K562 (cell line): ENCODE data around the gene NR0B2. TPM values are rescaled to one million over a fixed set of nuclear protein-coding genes. Genes with fewer than 3 reads are reported as not detected.
A peak's percentile ranks its signal among the peaks of the same experiment; 100 is the strongest.

Experiments used
- E2F4 ChIP-seq: sonication (generic); formaldehyde crosslinking; IDR thresholded peaks from 2 replicates; pipeline ENCODE4 v1.8.0; 2022; ENCODE audit warnings: mild to moderate bottlenecking, low read depth, missing genetic modification reagents
- ETV6 ChIP-seq, 3 experiments: fragments of 150-350 bp in 1 of 3; sonication (generic) in 1 of 3; formaldehyde crosslinking in 1 of 3; IDR thresholded peaks; 2 replicates each; pipeline versions ENCODE4 v1.6.1 to v1.8.0; 2014 to 2022; ENCODE audit warnings: borderline replicate concordance in 2 of 3, low read depth in 2 of 3, antibody characterized with exemption in 1 of 3, low read length in 1 of 3, mild to moderate bottlenecking in 1 of 3, missing genetic modification reagents in 1 of 3
- HINFP ChIP-seq: fragments of 450-650 bp; conservative IDR thresholded peaks from 2 replicates; pipeline ENCODE4 v1.6.1; 2016; ENCODE audit warnings: missing genetic modification characterization, low read depth, mild to moderate bottlenecking, control low read depth, missing compliant biosample characterization
- HMGN3 ChIP-seq: IDR thresholded peaks from 2 replicates; pipeline ENCODE4 v1.6.1; 2011; ENCODE audit warnings: borderline replicate concordance, low read depth, mild to moderate bottlenecking, mixed read lengths, low read length; ENCODE audit not compliant: insufficient read length; ENCODE audit errors: extremely low read depth
- HOMEZ ChIP-seq: fragments of 250-450 bp; sonication (Bioruptor Pico); IDR thresholded peaks from 2 replicates; pipeline ENCODE4 v1.4.0; 2020; ENCODE audit warnings: mild to moderate bottlenecking, moderate library complexity
- NCOA6 ChIP-seq: fragments of 450-650 bp; IDR thresholded peaks from 2 replicates; pipeline ENCODE4 v1.6.1; 2017; ENCODE audit warnings: mild to moderate bottlenecking
- PML ChIP-seq: IDR thresholded peaks from 2 replicates; pipeline ENCODE4 v1.6.1; 2012; ENCODE audit warnings: low read length, inconsistent platforms
- POLR3A ChIP-seq: IDR thresholded peaks from 2 replicates; pipeline ENCODE4 v1.6.1; 2011; ENCODE audit warnings: borderline replicate concordance, mild to moderate bottlenecking, moderate library complexity; ENCODE audit not compliant: insufficient read length, insufficient read depth; ENCODE audit errors: extremely low read depth
- RBM25 ChIP-seq: fragments of 200-400 bp; formaldehyde crosslinking; IDR thresholded peaks from 2 replicates; pipeline ENCODE4 v1.6.1; 2018; ENCODE audit warnings: low read length, low read depth, moderate library complexity; ENCODE audit not compliant: severe bottlenecking
- SNAPC5 ChIP-seq: fragments of 250-450 bp; sonication (Bioruptor Pico); IDR thresholded peaks from 2 replicates; pipeline ENCODE4 v1.8.0; 2021; ENCODE audit warnings: moderate library complexity, mild to moderate bottlenecking, inconsistent platforms
- ZBTB11 ChIP-seq, 3 experiments: fragments of 200-800 bp in 1 of 3; fragments of 250-450 bp in 1 of 3; fragments of 450-650 bp in 1 of 3; sonication (Bioruptor Pico) in 1 of 3; sonication (Bioruptor generic) in 1 of 3; formaldehyde crosslinking in 1 of 3; IDR thresholded peaks; 2 replicates each; pipeline versions ENCODE4 v1.6.1 to v1.8.0; 2016 to 2022; ENCODE audit warnings: mild to moderate bottlenecking in 2 of 3, missing genetic modification characterization in 2 of 3, missing compliant biosample characterization in 1 of 3, moderate library complexity in 1 of 3
- ZBTB7A ChIP-seq: IDR thresholded peaks from 2 replicates; pipeline ENCODE4 v1.6.1; 2011; ENCODE audit warnings: low read depth, mild to moderate bottlenecking, low read length, moderate library complexity, borderline replicate concordance; ENCODE audit not compliant: control insufficient read depth
- ZNF124 ChIP-seq: sonication (generic); formaldehyde crosslinking; IDR thresholded peaks from 2 replicates; pipeline ENCODE4 v1.8.1; 2022; ENCODE audit warnings: missing genetic modification reagents
- ZNF175 ChIP-seq: fragments of 200-800 bp; sonication (Bioruptor generic); IDR thresholded peaks from 2 replicates; pipeline ENCODE4 v1.6.1; 2016; ENCODE audit warnings: low read depth, mild to moderate bottlenecking, missing genetic modification characterization, missing compliant biosample characterization
- ZNF586 ChIP-seq: fragments of 450-650 bp; formaldehyde crosslinking; conservative IDR thresholded peaks from 2 replicates; pipeline ENCODE4 v1.4.0; 2020; ENCODE audit warnings: mild to moderate bottlenecking, moderate library complexity
- ZNF695 ChIP-seq: fragments of 450-650 bp; formaldehyde crosslinking; IDR thresholded peaks from 2 replicates; pipeline ENCODE4 v1.4.0; 2020; ENCODE audit warnings: mild to moderate bottlenecking, moderate library complexity
- polyA plus RNA-seq, 8 experiments: library from polyadenylated mRNA; depleted of rRNA in 4 of 8; stranded (reverse) in 5 of 8; unstranded in 3 of 8; fragments of >200 nt; fragmentation: Nextera tagmentation in 2 of 8; fragmentation: Illumina TruSeq in 1 of 8; extraction: Ambion mirVana in 2 of 8; extraction: Trizol in 1 of 8; gene quantifications; 2 replicates each; pipeline versions ENCODE4 v1.2.1 to v1.2.3, GENCODE V29; 2011 to 2014; ENCODE audit warnings: inconsistent platforms in 1 of 8, missing spikeins in 1 of 8
- total RNA-seq, 7 experiments: library from RNA; depleted of rRNA in 6 of 7; stranded (reverse); fragments of >200 nt in 6 of 7; fragmentation: Illumina TruSeq in 2 of 7; extraction: Trizol in 2 of 7; gene quantifications; 2 replicates each; pipeline versions ENCODE4 v1.2.1 to v1.2.3, GENCODE V29; 2011 to 2021; ENCODE audit warnings: low replicate concordance in 1 of 7

Gene NR0B2
- total and polyA plus RNA-seq, 9 of the 15 experiments (the other 6 are each of a cell fraction or from before 2014, with no cell fraction given) = not detected

- TF ChIP-seq ZNF124 (CRISPR knock-in tag) = no peak; the same call in 1 of the 2 replicates
- peak; percentile 92 for TF ChIP-seq E2F4 (CRISPR knock-in tag)
- peak; percentile 100 for TF ChIP-seq RBM25
- TF ChIP-seq ZNF175 (CRISPR knock-in tag) = no peak
- TF ChIP-seq SNAPC5 (CRISPR knock-in tag) = no peak
- peak; percentile 78 for TF ChIP-seq ZBTB7A
- TF ChIP-seq NCOA6 = no peak
- TF ChIP-seq ZBTB11 (CRISPR knock-in tag; IDR thresholded peaks at IDR 0.05) = peak in 1 of 3 experiments; percentile 67; a peak in 2 of 6 replicates
- no peak for TF ChIP-seq ZNF586 (CRISPR knock-in tag)
- TF ChIP-seq POLR3A = no peak
- TF ChIP-seq HMGN3 = peak; percentile 98
- peak; percentile 56; the same call in 1 of the 2 replicates for TF ChIP-seq PML
- no peak for TF ChIP-seq HOMEZ (CRISPR knock-in tag)
- TF ChIP-seq HINFP (tag) = no peak
- 0 out of 2 replicates have a peak, but pooled peaks have one; percentile 13 for TF ChIP-seq ZNF695 (CRISPR knock-in tag)
- 0 out of 4 replicates have a peak, but pooled peaks of 1 of the 2 experiments have one; percentile 8 for TF ChIP-seq ETV6 (IDR thresholded peaks at IDR 0.05; ENCODE audit: borderline replicate concordance in 1 of 2, low read depth in 2 of 2, low read length in 1 of 2)
- TF ChIP-seq ETV6 (CRISPR knock-in tag; IDR thresholded peaks at IDR 0.05; ENCODE audit: borderline replicate concordance) = no peak
Measured at GRCh38 chr1:26864610-26865480, 48.9 kb downstream of the NR0B2 start (continued).
